Esophagus muscularis mucosa (tissue), 3 donors: ENCODE results near the gene LILRA2.
"Not testable (repeated sequence)": the region's sequence is repeated elsewhere in the genome, so short reads cannot be mapped to it uniquely, and the experiment has no call there.

Experiments
- CTCF ChIP-seq, 3 experiments: fragments of 200-600 bp in 2 of 3; fragments of 450-650 bp in 1 of 3; sonication (generic) in 2 of 3; IDR thresholded peaks; one replicate each; pipeline ENCODE4 v1.5.1; 2017 to 2019; ENCODE audit warnings: antibody characterized with exemption in 3 of 3, mild to moderate bottlenecking in 2 of 3, moderate library complexity in 1 of 3
- POLR2AphosphoS5 ChIP-seq, 2 donors: sonication (generic); formaldehyde crosslinking; IDR thresholded peaks; one replicate each; pipeline ENCODE4 v1.6.1; 2017; ENCODE audit warnings: antibody characterized with exemption in 2 of 2

GRCh38 chr19:54575205-54575604, 1.6 kb downstream of the LILRA2 start:
- TF ChIP-seq CTCF, POLR2AphosphoS5 (IDR thresholded peaks at IDR 0.05): not testable (repeated sequence)
